GM19452 (cell line): Measurements from ENCODE around the gene GFPT1.
A peak's percentile ranks its signal among the peaks of the same experiment; 100 is the strongest.
"Not testable (repeated sequence)": the region's sequence is repeated elsewhere in the genome, so short reads cannot be mapped to it uniquely, and the experiment has no call there.

ENCODE experiments used
- ATAC-seq: cut with Tn5 transposase; IDR thresholded peaks from one replicate; pipeline ENCODE4 v1.9.1; 2021; ENCODE audit not compliant: unreplicated experiment

Gene GFPT1

DNA sequence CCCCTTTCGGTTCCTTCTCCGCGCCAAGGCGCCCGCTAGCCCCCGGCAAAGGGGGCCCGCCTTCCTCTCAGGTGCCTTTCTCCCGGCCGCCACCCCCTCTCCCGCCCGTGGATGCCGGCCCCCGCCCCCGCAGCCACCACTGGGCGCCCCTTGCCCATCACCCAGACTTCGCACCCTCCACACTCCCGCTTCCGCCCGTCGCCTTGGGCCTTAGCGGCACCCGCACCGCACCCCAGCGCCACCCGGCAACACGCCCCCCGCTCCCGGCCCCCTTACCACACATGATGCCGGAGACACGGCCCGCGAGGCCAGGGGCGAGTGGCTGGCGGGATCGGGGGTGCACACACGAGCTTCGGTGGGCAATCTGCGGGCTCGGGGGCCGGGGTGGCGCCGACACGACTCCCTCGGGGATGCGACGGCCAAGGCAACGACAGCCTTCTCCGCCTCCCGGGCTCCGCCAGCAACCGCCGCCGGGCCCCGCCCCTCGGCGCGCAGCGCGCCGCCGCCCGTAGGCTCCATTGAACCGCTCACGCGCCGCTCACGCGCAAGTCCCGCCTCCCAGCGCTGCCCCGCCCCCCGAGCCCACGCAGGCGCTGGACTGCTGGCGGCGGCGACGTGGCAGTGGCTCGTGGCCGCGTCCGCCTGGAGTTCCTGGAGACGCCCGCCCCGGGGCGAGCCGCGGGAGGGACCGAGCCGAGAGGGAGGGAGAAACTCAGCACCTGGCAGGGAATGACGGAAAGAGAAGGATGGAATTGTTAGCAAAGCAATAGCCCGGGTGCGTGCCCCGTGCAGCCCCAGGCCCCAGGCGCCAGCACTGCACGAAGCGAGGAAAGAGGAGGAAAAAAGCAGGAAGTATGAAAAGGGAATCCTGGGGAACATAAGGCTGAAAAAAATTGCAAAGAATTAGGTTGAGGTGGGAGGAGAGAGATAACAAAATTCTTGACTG lies at the start of gene GFPT1:
Gene GFPT1, minus strand, starts transcription at position 439 of the 946 bp plus-strand sequence. Its CDS starts 156 bp downstream, at position 283.
- peak; percentile 85 for ATAC-seq

GRCh38 chr2:69436596-69436937 lies 49.5 kb upstream of the GFPT1 start:
- ATAC-seq = no peak

- no peak for ATAC-seq
Observed at GRCh38 chr2:69434753-69435152, 47.7 kb upstream of the GFPT1 start.

GRCh38 chr2:69429491-69430183 lies 42.6 kb upstream of the GFPT1 start:
- no peak for ATAC-seq

- no peak for ATAC-seq
Observed at GRCh38 chr2:69428981-69429380, 42.0 kb upstream of the GFPT1 start.

GRCh38 chr2:69424419-69424818 lies 37.4 kb upstream of the GFPT1 start:
- no peak for ATAC-seq

- no peak for ATAC-seq
Observed at GRCh38 chr2:69422198-69422597, 35.2 kb upstream of the GFPT1 start.

GRCh38 chr2:69419111-69419510 lies 32.1 kb upstream of the GFPT1 start:
- not testable (repeated sequence) for ATAC-seq

- ATAC-seq = no peak
Observed at GRCh38 chr2:69416147-69416546, 29.1 kb upstream of the GFPT1 start.

- no peak for ATAC-seq
Observed at GRCh38 chr2:69411120-69411519, 24.1 kb upstream of the GFPT1 start.

- no peak for ATAC-seq
Observed at GRCh38 chr2:69405306-69405705, 18.3 kb upstream of the GFPT1 start.

DNA sequence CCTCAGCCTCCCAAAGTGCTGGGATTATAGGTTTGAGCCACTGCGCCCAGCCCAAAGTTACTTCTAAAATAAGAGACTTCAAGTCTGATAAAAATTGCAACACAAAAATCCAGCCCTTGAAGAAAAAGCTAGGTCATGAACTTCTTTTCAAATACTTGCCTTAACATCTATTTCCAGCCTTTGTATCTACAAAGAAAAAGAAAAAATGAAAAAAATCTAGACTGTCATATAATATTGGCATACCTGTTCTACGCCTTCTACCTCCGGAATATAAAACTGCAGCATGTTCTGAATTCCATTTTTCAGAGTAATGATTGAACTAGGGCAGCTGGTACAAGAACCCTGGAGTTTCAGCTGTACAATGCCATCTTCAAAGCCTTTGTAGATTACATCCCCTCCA lies 13.1 kb upstream of the GFPT1 start:
- no peak for ATAC-seq

GRCh38 chr2:69397234-69397633 lies 10.2 kb upstream of the GFPT1 start:
- no peak for ATAC-seq

DNA sequence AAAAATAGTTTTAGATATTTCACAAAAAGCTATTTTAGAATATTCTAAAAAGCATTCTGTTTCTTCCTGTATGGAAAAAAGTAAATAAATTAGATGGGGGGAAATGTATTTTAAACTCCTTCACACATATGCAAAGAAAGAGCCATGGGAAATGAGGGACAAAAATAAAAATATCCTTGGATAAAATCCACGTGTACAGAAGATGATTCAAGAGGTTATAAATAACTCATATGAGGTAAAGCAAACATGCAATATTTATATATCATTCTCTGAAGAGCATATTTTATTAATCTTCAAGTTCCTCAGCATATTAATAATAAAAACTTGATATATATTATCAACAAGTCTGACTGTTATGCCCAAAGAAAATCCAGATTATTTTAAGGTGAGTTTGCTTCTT lies 8.8 kb upstream of the GFPT1 start:
- ATAC-seq = no peak

- no peak for ATAC-seq
Observed at GRCh38 chr2:69393963-69394362, 6.9 kb upstream of the GFPT1 start.

DNA sequence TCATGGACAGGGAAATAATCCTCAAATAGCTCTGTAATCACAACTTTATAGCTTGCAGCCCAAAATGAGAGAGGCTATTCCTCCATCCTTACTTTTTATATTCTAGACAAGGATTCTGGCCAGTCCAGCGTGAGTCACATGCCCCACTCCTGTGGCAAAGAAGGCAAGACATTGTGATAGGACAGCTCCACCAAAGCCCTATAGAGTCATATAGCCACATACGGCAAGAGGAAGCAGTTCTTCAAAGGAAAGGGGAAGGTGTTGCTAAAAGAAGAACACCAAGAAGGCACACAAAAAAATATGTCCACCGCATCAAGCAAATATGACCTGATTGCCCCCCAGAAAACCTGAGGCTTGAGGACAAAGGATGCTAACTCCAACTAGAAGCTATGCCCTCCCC lies 3.4 kb upstream of the GFPT1 start:
- no peak for ATAC-seq

- no peak for ATAC-seq
Observed at GRCh38 chr2:69390001-69390400, 3.0 kb upstream of the GFPT1 start.

GRCh38 chr2:69389271-69389670 lies 2.2 kb upstream of the GFPT1 start:
- no peak for ATAC-seq

- ATAC-seq = no peak
Observed at GRCh38 chr2:69387770-69388481, 899 bp upstream of the GFPT1 start.

- peak; percentile 26 for ATAC-seq
Observed at GRCh38 chr2:69386360-69386759, 667 bp downstream of the GFPT1 start.

- no peak for ATAC-seq
Observed at GRCh38 chr2:69385443-69386151, 1.4 kb downstream of the GFPT1 start.
